Brain microvascular endothelial cell (primary cell): ENCODE results near the gene FBN1.

Experiments used
- DNase-seq: peaks from one replicate; pipeline ENCODE4 v3.0.0-alpha.2; 2020
- H3K27ac ChIP-seq: fragments of 250-450 bp; sonication (Bioruptor Pico); 2 replicates; pipeline ENCODE4 v1.5.1; 2020; ENCODE audit warnings: mild to moderate bottlenecking, moderate library complexity
- H3K27me3 ChIP-seq: fragments of 250-450 bp; sonication (Bioruptor Pico); replicated peaks from 2 replicates; pipeline ENCODE4 v1.5.1; 2020; ENCODE audit warnings: mild to moderate bottlenecking
- H3K36me3 ChIP-seq: fragments of 250-450 bp; sonication (Bioruptor Pico); replicated peaks from 2 replicates; pipeline ENCODE4 v1.5.1; 2020; ENCODE audit warnings: mild to moderate bottlenecking
- H3K4me3 ChIP-seq: 2 replicates; pipeline ENCODE4 v1.5.1; 2011; ENCODE audit warnings: low read depth, mild to moderate bottlenecking, control low read depth, low read length, moderate library complexity
- CTCF ChIP-seq: IDR thresholded peaks from 2 replicates; pipeline ENCODE4 v1.5.1; 2011; ENCODE audit warnings: low read depth, mild to moderate bottlenecking, moderate library complexity, low read length, control low read depth, inconsistent platforms; ENCODE audit errors: missing control alignments
- in situ Hi-C: cut with HindIII; loops from 2 replicates; pipeline ENCODE4 v1.10.0; 2017; ENCODE audit warnings: low sequenced_read_pairs, low pct_ligation_motif_present

Gene FBN1

GRCh38 chr15:48435321-48435720, 210.2 kb downstream of the FBN1 start:
- in situ Hi-C loops = no loop called here
- no peak overlapping the region for H3K4me3 ChIP-seq
- no peak for TF ChIP-seq CTCF

GRCh38 chr15:48433226-48433886, 212.2 kb downstream of the FBN1 start:
- Histone ChIP-seq H3K27ac (no peak overlapping the region), H3K4me3 (no peak overlapping the region), H3K36me3 (peaks cover 94% of the 10 kb centered on the region), H3K27me3 (no peaks in the 10 kb centered on the region)
- in situ Hi-C loops = no loop called here
- no peak for TF ChIP-seq CTCF
- no peak for DNase-seq

More at GRCh38 chr15:48435321-48435720, 210.2 kb downstream of the FBN1 start:
- Histone ChIP-seq H3K27ac (no peak overlapping the region), H3K27me3 (no peaks in the 10 kb centered on the region), H3K36me3 (peaks cover 94% of the 10 kb centered on the region)
- DNase-seq = no peak

GRCh38 chr15:48432688-48433087, 212.8 kb downstream of the FBN1 start:
- Histone ChIP-seq H3K36me3 (peaks cover 95% of the 10 kb centered on the region), H3K27ac (no peak overlapping the region), H3K4me3 (no peak overlapping the region), H3K27me3 (no peaks in the 10 kb centered on the region)
- TF ChIP-seq CTCF = no peak
- in situ Hi-C loops = no loop called here
- no peak for DNase-seq

- H3K4me3 ChIP-seq = no peak overlapping the region
- DNase-seq = no peak
- H3K27me3 ChIP-seq = no peaks in the 10 kb centered on the region
- TF ChIP-seq CTCF = no peak
- in situ Hi-C loops = no loop called here
- peaks cover 93% of the 10 kb centered on the region for H3K36me3 ChIP-seq
- no peak overlapping the region for H3K27ac ChIP-seq
Measured at GRCh38 chr15:48427960-48428547, 217.5 kb downstream of the FBN1 start.

GRCh38 chr15:48427479-48427878, 218.0 kb downstream of the FBN1 start:
- H3K4me3 ChIP-seq = no peak overlapping the region
- in situ Hi-C loops = no loop called here
- no peaks in the 10 kb centered on the region for H3K27me3 ChIP-seq
- DNase-seq = no peak
- H3K36me3 ChIP-seq = peaks cover 93% of the 10 kb centered on the region
- no peak overlapping the region for H3K27ac ChIP-seq
- no peak for TF ChIP-seq CTCF
